ENCODE measurements around the gene ACSL3. TPM values are rescaled to one million over a fixed set of nuclear protein-coding genes. Genes with fewer than 3 reads are reported as not detected.

ACSL3 gene
- total RNA-seq, 4 donors from 2014 or later, result 38.4 to 57.3 (median 53.5) TPM

DNA sequence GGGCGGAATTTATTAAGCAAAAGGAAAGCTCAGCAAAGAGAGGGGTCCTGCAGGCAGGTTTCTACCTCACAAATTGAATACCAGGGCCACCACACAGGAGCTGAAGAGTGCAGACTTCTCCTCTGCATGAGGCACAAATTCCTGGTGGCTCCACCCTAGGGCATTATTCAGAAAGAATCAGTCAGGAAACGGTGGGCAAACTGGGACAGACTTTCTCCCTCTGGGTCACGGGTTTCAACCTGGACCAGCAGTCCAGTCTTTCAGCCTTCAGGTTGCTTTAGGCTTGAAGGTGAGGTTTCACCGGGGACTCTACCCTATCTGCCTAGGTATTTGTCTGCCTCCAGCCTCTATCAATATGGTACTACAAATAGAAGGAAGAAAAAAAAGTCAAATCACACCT lies 41.8 kb downstream of the ACSL3 start:
- WGBS, 2 donors, result 89 to 90% methylated on average over 4 of the region's 4 CpGs
- H3K27me3 ChIP-seq, result no peaks in the 10 kb centered on the region
- H3K4me1 ChIP-seq, result peaks cover 0 to 66% (median 4%) of the 10 kb centered on the region in 4 donors
- H3K36me3 ChIP-seq, result peaks cover 0 to 4% (median 0%) of the 10 kb centered on the region in 3 donors
- H3K9me3 ChIP-seq, result no peaks in the 10 kb centered on the region
- TF ChIP-seq CTCF (IDR thresholded peaks at IDR 0.05) (no peak), EP300 (IDR thresholded peaks at IDR 0.05) (no peak), POLR2A (IDR thresholded peaks at IDR 0.05) (no peak)
- H3K4me3 ChIP-seq, result no peak overlapping the region
- DNase-seq (ENCODE audit: low spot score in 2 of 2), result no peak
- H3K27ac ChIP-seq, result no peak overlapping the region

DNA sequence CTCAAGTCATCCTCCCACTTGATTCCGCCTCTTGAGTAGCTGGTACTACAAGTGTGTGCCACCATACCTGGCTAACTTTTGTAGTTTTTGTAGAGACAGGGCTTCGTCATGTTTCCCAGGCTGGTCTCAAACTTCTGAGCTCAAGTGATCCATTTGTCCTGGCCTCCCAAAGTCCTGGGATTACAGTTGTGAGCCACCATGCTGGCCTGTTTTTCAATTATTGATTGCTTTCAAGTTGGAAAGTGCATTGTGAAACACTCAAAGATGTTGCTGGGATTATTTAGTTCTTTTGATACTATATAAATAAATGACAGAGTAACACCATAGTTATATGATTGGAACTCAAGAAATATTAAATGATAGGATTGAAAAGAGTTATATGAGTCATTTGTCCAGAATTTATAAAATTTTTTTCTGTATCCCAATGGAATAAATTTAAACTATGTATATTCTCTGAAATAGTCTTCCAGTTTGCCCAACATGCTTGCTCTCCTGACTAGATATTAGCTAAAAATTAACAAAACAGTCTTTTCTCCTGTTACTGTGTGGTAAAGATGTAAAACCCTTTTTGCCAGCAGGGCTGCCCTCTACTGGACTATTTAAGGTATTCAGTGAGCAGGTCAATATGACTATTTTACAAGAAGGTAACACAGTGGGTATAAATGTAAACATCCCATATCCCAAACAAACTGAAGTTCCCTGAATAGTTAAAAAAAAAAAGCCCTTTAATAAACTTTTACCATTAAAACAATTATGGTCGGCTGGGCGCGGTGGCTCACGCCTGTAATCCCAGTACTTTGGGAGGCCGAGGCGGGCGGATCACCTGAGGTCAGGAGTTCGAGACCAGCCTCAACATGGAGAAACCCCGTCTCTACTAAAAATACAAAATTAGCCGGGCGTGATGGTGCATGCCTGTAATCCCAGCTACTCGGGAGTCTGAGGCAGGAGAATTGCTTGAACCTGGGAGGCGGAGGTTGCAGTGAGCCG lies 42.7 kb downstream of the ACSL3 start:
- DNase-seq (ENCODE audit: low spot score in 2 of 2), result peak in 1 of 2 donors; percentile 41
- Histone ChIP-seq H3K4me3 (no peak overlapping the region), H3K36me3 (peaks cover 0 to 4% (median 0%) of the 10 kb centered on the region in 3 donors), H3K4me1 (peaks cover 0 to 68% (median 4%) of the 10 kb centered on the region in 4 donors), H3K9me3 (no peaks in the 10 kb centered on the region), H3K27me3 (no peaks in the 10 kb centered on the region), H3K27ac (peak overlapping the region in 1 of 4 donors; percentile 31)
- TF ChIP-seq EP300 (IDR thresholded peaks at IDR 0.05), result no peak
- peak; percentile 50 to 65 (median 60) for TF ChIP-seq CTCF (IDR thresholded peaks at IDR 0.05)
- WGBS, 2 donors, result 93 to 94% methylated on average over 16 of the region's 16 CpGs

GRCh38 chr2:222904557-222905258 lies 43.9 kb downstream of the ACSL3 start:
- H3K36me3 ChIP-seq, result peaks cover 0 to 12% (median 0%) of the 10 kb centered on the region in 3 donors
- no peak for DNase-seq (ENCODE audit: low spot score in 2 of 2)
- TF ChIP-seq POLR2A (IDR thresholded peaks at IDR 0.05) (no peak), EP300 (IDR thresholded peaks at IDR 0.05) (no peak), CTCF (IDR thresholded peaks at IDR 0.05) (no peak)
- H3K9me3 ChIP-seq, result no peaks in the 10 kb centered on the region
- no peak overlapping the region for H3K4me3 ChIP-seq
- 64 to 68% methylated on average over 2 of the region's 2 CpGs for WGBS, 2 donors
- peak overlapping the region in 1 of 4 donors; percentile 31 for H3K27ac ChIP-seq
- H3K27me3 ChIP-seq, result no peaks in the 10 kb centered on the region
- H3K4me1 ChIP-seq, result peaks cover 0 to 57% (median 4%) of the 10 kb centered on the region in 4 donors

DNA sequence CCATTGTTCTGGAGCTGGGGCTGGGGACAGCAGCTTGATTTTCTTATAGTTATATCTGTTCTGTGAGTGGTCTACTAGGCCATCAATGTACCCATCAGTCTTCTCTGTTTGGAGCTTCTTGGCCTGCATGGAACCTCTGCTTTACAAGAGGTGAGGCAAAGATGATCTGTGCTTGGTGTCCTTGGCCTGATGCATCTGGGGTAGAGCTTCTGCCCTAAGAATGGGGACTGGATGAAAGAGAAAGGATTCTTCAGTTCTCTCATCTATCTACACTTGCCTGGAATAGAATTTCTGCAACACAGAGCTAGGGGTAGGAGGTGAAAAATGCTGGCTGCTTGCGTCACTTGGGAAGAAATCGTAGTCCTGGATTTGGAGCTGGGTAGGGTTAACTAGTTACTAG lies 46.2 kb downstream of the ACSL3 start:
- Histone ChIP-seq H3K4me3 (no peak overlapping the region), H3K27me3 (no peaks in the 10 kb centered on the region), H3K9me3 (no peaks in the 10 kb centered on the region), H3K27ac (no peak overlapping the region), H3K4me1 (peaks cover 0 to 54% (median 4%) of the 10 kb centered on the region in 4 donors), H3K36me3 (peaks cover 0 to 19% (median 0%) of the 10 kb centered on the region in 3 donors)
- no peak for DNase-seq (ENCODE audit: low spot score in 2 of 2)
- 82 to 96% methylated on average over 2 of the region's 2 CpGs for WGBS, 2 donors
- TF ChIP-seq EP300 (IDR thresholded peaks at IDR 0.05) (no peak), POLR2A (IDR thresholded peaks at IDR 0.05) (no peak), CTCF (IDR thresholded peaks at IDR 0.05) (no peak)
